GM12878 (cell line): ENCODE data around the gene KCNQ1. TPM values are rescaled to one million over a fixed set of nuclear protein-coding genes. Genes with fewer than 3 reads are reported as not detected.

Experiments used
- GABPA ChIP-seq: IDR thresholded peaks from 2 replicates; pipeline ENCODE4 v1.6.1; 2014; ENCODE audit warnings: antibody characterized with exemption, low read depth, mild to moderate bottlenecking, inconsistent platforms
- JUND ChIP-seq: IDR thresholded peaks from 2 replicates; pipeline ENCODE4 v1.6.1; 2012; ENCODE audit warnings: low read depth, mild to moderate bottlenecking, low read length, improper control_type of control experiment, moderate library complexity
- MYB ChIP-seq: fragments of 150-350 bp; IDR thresholded peaks from 2 replicates; pipeline ENCODE4 v1.6.1; 2014; ENCODE audit warnings: mild to moderate bottlenecking, low read depth, low read length, borderline replicate concordance
- NFYA ChIP-seq: IDR thresholded peaks from 2 replicates; pipeline ENCODE4 v1.6.1; 2011; ENCODE audit warnings: low read depth, mild to moderate bottlenecking, low read length, improper control_type of control experiment, borderline replicate concordance
- PAX8 ChIP-seq: fragments of 450-650 bp; IDR thresholded peaks from 2 replicates; pipeline ENCODE4 v1.6.1; 2017; ENCODE audit warnings: mild to moderate bottlenecking, moderate library complexity
- SMAD1 ChIP-seq: fragments of 450-650 bp; IDR thresholded peaks from 2 replicates; pipeline ENCODE4 v1.6.1; 2018; ENCODE audit warnings: mild to moderate bottlenecking, low read depth; ENCODE audit not compliant: partially characterized antibody
- SPI1 ChIP-seq: IDR thresholded peaks from 2 replicates; pipeline ENCODE4 v1.6.1; 2011; ENCODE audit warnings: low read depth, mild to moderate bottlenecking, low read length, moderate library complexity, borderline replicate concordance; ENCODE audit not compliant: insufficient read depth
- SUPT20H ChIP-seq: IDR thresholded peaks from 2 replicates; pipeline ENCODE4 v1.6.1; 2011; ENCODE audit warnings: low read depth, mild to moderate bottlenecking, low read length, moderate library complexity, borderline replicate concordance; ENCODE audit not compliant: control insufficient read depth
- ZBED1 ChIP-seq: IDR thresholded peaks from 2 replicates; pipeline ENCODE4 v1.6.1; 2016; ENCODE audit warnings: borderline replicate concordance
- polyA plus RNA-seq, 11 experiments: library from polyadenylated mRNA; depleted of rRNA in 4 of 11; unstranded in 6 of 11; stranded (reverse) in 5 of 11; fragments of >200 nt; fragmentation: Nextera tagmentation in 4 of 11; fragmentation: Illumina TruSeq in 1 of 11; extraction: Ambion mirVana in 4 of 11; extraction: Trizol in 1 of 11; gene quantifications; 1 replicate in 1 of 11; 2 replicates in 10 of 11; pipeline versions ENCODE4 v1.2.1 to v1.2.3, GENCODE V29; 2011 to 2016; ENCODE audit warnings: inconsistent platforms in 2 of 11, missing spikeins in 2 of 11, low read depth in 1 of 11
- total RNA-seq, 4 experiments: library from RNA; depleted of rRNA in 3 of 4; stranded (reverse); fragments of >200 nt in 3 of 4; fragmentation: Illumina TruSeq in 1 of 4; extraction: Trizol in 1 of 4; gene quantifications; 2 replicates each; pipeline versions ENCODE4 v1.2.1 to v1.2.3, GENCODE V29; 2013 to 2021
- TF ChIP-seq, protein P1 (sequence below): IDR thresholded peaks from 2 replicates; pipeline ENCODE4 v1.6.1; 2012; ENCODE audit warnings: low read depth, low read length, improper control_type of control experiment
- TF ChIP-seq, protein P2 (sequence below): IDR thresholded peaks from 2 replicates; pipeline ENCODE4 v1.6.1; 2011; ENCODE audit warnings: borderline replicate concordance, low read depth, mild to moderate bottlenecking, moderate library complexity, low read length; ENCODE audit not compliant: insufficient read depth, poor library complexity, severe bottlenecking

KCNQ1 gene
- total and polyA plus RNA-seq, 10 of the 15 experiments (the other 5 are each of a cell fraction or from before 2014, with no cell fraction given), result 0.03 to 0.15 (median 0.12) TPM; not detected in 7

GRCh38 chr11:2539371-2540222 is 94.8 kb downstream of the KCNQ1 start (continued):
- TF ChIP-seq, protein P1, sequence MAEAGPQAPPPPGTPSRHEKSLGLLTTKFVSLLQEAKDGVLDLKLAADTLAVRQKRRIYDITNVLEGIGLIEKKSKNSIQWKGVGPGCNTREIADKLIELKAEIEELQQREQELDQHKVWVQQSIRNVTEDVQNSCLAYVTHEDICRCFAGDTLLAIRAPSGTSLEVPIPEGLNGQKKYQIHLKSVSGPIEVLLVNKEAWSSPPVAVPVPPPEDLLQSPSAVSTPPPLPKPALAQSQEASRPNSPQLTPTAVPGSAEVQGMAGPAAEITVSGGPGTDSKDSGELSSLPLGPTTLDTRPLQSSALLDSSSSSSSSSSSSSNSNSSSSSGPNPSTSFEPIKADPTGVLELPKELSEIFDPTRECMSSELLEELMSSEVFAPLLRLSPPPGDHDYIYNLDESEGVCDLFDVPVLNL, result no peak
- no peak for TF ChIP-seq SMAD1
- no peak for TF ChIP-seq JUND
- no peak for TF ChIP-seq ZBED1
- TF ChIP-seq NFYA, result no peak
- TF ChIP-seq SUPT20H, result no peak
- TF ChIP-seq GABPA, result no peak
- no peak for TF ChIP-seq MYB
- TF ChIP-seq SPI1, result no peak
- TF ChIP-seq, protein P2, sequence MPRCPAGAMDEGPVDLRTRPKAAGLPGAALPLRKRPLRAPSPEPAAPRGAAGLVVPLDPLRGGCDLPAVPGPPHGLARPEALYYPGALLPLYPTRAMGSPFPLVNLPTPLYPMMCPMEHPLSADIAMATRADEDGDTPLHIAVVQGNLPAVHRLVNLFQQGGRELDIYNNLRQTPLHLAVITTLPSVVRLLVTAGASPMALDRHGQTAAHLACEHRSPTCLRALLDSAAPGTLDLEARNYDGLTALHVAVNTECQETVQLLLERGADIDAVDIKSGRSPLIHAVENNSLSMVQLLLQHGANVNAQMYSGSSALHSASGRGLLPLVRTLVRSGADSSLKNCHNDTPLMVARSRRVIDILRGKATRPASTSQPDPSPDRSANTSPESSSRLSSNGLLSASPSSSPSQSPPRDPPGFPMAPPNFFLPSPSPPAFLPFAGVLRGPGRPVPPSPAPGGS, result no peak
- no peak for TF ChIP-seq PAX8
